Stimulated activated CD8-positive, alpha-beta memory T cell treated with anti-CD3 and anti-CD28 coated beads, Interleukin-2, amount 100 ng/mL, for 1 hour (primary cell): ENCODE measurements around the gene OCIAD1.
A peak's percentile ranks its signal among the peaks of the same experiment; 100 is the strongest.
"Not testable (repeated sequence)": the region's sequence is repeated elsewhere in the genome, so short reads cannot be mapped to it uniquely, and the experiment has no call there.

Experiments used
- DNase-seq, 2 donors: peaks; one replicate each; pipeline ENCODE4 v3.0.0-alpha.2; 2020; ENCODE audit warnings: low read depth in 2 of 2

The OCIAD1 gene

DNA sequence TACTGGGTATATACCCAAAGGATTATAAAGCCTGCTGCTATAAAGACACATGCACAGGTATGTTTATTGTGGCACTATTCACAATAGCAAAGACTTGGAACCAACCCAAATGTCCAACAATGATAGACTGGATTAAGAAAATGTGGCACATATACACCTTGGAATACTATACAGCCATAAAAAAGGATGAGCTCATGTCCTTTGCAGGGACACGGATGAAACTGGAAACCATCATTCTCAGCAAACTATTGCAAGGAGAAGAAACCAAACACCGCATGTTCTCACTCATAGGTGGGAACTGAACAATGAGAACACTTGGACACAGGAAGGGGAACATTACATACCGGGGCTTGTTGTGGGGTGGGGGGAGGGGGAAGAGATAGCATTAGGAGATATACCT is 58.9 kb downstream of the OCIAD1 start:
- not testable (repeated sequence) for DNase-seq

GRCh38 chr4:48891028-48891619 is 60.2 kb downstream of the OCIAD1 start:
- no peak for DNase-seq

GRCh38 chr4:48896845-48897244 is 66.0 kb downstream of the OCIAD1 start:
- no peak for DNase-seq

GRCh38 chr4:48898733-48899431 is 68.0 kb downstream of the OCIAD1 start:
- no peak for DNase-seq

DNA sequence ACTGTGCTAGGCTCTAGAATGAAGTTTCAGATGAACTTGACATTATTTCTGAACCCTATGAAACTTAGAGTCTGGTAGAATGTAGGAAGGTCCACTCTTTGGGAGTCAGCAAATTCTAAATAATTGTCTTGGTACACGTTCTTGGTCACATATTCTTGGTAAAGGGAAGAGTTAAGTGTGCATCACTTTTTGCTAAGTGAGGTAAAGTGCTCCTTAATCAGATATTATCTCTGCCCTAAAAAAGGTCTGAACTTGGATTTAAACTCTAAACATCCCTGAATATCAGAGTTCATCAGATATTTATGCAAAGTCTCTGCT is 68.5 kb downstream of the OCIAD1 start:
- DNase-seq: no peak

DNA sequence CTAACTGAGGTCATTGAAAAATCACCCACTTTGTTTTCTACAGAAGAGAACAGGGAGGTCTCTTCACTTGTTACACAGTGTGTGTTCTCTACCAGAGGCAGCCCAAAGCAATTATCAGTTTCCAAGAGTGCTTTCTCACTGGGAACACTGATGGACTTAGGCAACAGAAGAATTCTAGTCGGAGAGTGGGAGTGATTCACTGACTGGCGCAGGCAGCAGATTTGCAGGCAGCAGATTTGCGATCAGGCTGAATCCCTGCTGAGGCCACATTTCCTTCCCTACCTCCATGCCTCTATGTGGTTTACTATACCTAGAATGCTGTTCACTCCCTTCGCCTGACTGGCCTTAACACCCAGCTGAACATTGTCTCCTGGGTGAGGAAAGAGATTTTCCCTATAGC is 69.1 kb downstream of the OCIAD1 start:
- no peak for DNase-seq

DNA sequence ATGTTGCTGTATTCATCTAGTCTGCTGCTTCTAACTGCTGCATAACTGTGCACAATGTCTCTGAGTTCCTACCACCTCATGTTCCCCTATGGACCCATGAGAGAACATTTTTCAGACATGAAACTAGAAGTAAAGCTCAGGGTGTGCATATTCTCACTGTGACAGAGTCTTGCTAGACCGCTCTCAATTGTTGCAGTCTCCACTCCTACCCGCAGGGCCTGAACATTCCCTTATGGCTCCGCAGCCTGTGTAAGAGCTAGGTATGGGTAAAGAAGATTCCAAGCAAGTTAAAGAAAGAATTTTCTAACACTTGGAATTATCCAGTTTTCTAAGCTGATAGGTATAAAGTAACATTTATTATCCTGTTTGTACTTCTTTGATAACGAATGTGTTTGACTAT is 70.3 kb downstream of the OCIAD1 start:
- no peak for DNase-seq

DNA sequence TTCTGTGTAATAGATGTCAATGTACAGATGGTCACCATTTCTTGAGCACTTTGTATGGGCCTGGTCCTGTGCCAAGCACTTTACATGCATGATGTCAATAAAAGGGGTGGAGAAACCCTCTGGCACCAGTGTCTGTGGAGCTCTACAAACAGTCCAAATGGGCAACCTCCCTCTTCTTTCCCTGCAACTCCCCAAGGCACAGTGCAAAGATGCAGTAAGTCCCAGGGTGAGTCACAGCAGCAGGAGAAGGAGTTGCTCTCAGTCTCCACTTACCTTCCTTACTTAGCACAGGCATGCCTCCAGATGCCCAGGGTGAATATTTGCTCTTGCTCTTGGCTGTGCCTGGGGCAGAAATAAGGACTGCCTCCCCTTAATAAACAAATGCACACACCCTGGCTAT is 71.4 kb downstream of the OCIAD1 start:
- DNase-seq: no peak

GRCh38 chr4:48904101-48904500 is 73.2 kb downstream of the OCIAD1 start:
- DNase-seq: no peak

DNA sequence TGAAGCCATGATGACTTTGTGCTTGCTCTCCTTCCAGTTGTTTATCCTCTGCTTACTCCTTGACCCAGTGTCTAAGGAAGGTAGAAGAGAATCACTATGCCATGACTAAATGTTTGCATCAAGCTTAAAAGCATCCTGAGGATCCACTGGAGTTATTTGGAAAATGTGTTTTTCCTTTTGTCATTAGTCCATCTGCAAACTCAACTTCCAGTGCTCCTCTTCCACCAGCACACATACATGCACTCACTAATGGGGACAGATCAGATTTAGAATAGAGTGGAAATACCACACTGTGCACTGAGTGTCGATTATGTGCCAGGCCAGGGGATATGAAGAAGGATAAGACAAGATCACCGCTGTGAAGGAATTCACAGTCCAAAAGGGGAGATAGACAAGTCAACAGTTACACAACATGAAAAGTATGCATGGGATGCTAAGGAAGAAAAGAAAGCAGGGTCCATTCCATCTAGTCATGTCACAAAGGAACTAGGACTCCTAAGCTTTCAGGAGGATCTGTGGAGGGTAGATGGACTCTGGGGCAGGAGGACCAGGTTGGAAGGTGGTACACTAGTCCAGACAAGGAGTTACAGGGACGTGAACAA is 73.8 kb downstream of the OCIAD1 start:
- DNase-seq: no peak

- no peak for DNase-seq
Observed at GRCh38 chr4:48905363-48906015, 74.6 kb downstream of the OCIAD1 start.

DNA sequence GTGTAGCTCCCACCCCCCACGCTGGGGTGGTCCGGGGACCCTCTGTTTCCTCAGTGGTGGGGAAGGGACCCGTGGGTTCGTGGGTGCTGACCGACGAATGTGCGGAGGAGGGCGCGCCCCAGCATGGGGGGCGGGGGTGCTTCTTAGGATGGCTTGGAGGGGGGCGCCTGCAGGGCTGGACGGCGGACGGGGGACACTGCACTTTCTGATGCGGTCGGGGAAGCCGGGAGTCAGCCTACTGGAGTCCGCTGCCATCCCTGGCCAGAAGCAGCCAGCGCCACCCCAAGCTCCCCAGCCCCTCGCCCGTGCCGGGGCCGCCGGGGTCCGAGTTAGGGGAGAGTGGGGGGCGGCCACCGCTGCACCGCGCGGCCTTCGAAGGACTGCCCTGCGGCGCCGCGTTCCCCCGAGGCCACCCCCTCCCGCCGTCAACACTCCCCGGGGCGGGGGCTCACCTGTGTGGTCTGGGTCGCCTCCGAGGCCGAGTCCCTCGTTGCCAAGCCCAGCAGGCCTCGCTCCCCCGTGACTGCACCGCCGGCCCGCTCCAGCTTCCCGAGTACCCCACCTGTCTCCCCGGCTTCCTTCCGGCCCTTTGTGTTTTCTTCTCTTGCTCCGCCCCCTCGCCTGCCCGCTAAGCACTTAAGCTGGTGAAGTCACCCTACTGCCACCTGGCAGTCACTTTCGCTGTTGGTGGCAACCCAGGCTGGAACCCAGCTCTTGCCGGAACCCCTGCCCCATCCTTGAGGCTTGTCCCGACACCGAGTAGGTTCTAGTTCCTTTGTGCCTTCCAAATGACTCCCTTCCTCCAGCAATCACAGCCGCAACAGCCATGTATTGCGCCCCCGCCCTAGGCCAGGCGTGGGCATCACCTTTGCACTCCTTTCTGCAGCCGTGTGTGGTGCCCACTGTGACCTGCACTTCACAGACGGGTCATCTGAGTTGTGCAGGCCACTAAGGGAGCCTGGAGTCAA is 75.6 kb downstream of the OCIAD1 start, which contains the start of gene OCIAD2:
TSS of gene OCIAD2 (minus strand) at position 569 of the 968 bp plus-strand sequence. CDS start 2,225 bp downstream, outside the sequence.
- DNase-seq: peak; percentile 60 to 72

DNA sequence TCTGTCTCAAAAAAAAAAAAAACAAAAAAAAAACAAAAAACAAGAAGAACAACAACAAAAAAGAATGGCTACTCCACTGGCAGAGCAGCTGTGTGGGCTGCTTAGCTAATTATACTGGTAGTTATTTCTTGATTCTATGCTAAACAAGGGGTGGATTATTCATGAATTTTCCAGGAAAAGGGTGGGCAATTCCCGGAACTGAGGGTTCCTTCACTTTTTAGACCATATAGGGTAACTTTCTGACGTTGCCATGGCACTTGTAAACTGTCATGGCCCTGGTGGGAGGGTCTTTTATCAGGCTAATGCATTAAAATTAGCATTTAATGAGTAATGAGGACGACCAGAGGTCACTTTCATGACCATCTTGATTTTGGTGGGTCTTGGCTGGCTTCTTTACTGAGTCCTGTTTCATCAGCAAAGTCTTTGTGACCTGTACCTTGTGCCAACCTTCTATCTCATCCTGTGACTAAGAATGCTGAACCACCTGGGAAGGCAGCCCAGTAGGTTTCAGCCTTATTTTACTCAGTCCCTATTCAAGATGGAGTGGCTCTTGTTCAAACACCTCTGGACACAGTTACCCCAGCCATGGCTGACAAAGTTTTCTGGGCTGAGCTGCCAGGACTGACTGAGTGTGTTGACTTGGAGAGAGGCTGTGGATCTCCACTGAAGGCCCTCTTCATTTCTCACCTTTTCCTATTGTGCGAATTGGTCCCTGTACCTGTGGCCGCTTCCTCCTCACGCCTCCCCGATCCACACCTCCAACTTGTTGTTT is 77.0 kb downstream of the OCIAD1 start:
- no peak for DNase-seq

- DNase-seq: no peak
Observed at GRCh38 chr4:48908687-48909086, 77.8 kb downstream of the OCIAD1 start.

DNA sequence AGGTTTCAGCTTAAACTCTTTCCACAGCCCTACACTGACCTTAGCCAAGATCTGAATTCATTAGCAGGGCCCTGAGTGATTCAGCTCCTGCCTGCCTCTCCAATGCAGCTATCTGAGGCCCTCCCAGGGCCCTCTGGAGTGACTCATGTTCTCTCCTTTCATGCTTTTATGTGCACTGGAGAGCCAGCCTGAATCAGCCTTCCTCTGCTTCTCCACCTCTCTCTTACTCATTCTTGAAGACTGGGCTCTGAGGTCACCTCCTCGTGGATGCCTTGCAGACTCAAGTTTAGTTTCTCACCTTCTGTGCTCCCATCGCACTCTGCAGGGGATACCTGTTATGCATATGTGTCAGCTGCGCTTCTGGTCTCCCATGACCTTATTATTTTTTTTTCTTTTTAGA is 78.8 kb downstream of the OCIAD1 start:
- DNase-seq: no peak

- DNase-seq: no peak
Observed at GRCh38 chr4:48910511-48910910, 79.6 kb downstream of the OCIAD1 start.
